ENCODE measurements around the gene CA5B.

DNA sequence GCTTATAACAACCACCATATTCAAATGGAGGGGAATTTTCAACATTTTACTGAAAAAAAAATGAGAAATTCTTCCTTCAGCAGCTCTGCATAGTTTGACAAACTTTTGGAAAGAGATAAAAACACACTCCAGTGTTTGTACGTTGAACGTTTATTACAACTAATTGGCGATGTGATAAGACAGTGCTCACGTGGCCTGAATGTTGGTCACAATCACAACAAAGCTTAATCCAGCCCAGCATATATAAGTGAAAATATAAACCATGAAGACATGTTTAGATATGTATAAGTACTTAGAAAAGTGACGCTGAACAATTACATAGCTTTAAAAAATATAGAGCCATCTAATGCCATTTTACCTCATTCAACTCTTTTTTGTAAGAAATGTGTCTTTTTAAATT, 87.9 kb downstream of the CA5B start:
- TF ChIP-seq, protein P1, sequence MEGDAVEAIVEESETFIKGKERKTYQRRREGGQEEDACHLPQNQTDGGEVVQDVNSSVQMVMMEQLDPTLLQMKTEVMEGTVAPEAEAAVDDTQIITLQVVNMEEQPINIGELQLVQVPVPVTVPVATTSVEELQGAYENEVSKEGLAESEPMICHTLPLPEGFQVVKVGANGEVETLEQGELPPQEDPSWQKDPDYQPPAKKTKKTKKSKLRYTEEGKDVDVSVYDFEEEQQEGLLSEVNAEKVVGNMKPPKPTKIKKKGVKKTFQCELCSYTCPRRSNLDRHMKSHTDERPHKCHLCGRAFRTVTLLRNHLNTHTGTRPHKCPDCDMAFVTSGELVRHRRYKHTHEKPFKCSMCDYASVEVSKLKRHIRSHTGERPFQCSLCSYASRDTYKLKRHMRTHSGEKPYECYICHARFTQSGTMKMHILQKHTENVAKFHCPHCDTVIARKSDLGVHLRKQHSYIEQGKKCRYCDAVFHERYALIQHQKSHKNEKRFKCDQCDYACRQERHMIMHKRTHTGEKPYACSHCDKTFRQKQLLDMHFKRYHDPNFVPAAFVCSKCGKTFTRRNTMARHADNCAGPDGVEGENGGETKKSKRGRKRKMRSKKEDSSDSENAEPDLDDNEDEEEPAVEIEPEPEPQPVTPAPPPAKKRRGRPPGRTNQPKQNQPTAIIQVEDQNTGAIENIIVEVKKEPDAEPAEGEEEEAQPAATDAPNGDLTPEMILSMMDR (conservative IDR thresholded peaks at IDR 0.05 in 1 of 2, IDR thresholded peaks at IDR 0.05 in 1 of 2; ENCODE audit: extremely low read depth in 1 of 2, insufficient read depth in 1 of 2, low read depth in 1 of 2, low read length in 2 of 2): no peak
- no peak for TF ChIP-seq EZH2 (IDR thresholded peaks at IDR 0.05; ENCODE audit: borderline replicate concordance, low read length)

Data from mammary epithelial cell (primary cell).